ENCODE results near the gene AHCYL2.
"Not testable (repeated sequence)": the region's sequence is repeated elsewhere in the genome, so short reads cannot be mapped to it uniquely, and the experiment has no call there.

Gene AHCYL2

DNA sequence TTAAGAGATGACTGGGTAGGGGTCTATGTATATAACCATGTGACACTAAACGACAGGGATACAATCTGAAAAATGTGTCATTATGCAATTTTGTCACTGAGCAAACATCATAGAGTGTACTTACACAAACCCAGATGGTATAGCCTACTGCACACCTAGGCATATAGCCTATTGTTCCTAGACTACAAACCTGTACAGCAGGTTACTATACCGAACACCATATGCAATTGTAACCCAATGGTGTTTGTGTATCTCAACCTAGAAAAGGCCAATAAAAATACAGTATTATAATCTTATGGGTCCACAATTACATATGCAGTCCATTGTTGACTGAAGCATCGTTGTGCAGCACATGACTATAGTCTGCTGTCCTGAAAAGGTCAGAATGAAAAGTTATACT is 232.3 kb downstream of the AHCYL2 start:
- DNase-seq, result no peak

DNA sequence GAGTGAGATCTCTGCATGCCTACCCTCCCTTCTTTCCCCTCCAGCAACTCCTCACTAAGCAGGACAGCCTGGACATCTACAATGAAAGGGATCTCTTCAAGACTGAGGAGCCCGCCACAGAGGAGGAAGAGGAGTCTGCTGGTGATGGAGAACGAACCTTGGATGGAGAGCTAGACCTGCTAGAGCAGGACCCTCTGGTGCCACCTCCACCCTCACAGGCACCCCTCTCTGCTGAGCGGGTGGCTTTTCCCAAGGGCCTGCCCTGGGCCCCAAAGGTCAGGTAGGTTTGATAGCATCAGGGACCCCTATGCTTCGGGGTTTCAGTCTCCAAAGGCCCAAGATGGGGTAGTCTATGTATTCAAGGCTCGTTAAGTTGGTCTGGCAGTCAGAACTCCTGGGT is 233.3 kb downstream of the AHCYL2 start:
- no peak for DNase-seq

DNA sequence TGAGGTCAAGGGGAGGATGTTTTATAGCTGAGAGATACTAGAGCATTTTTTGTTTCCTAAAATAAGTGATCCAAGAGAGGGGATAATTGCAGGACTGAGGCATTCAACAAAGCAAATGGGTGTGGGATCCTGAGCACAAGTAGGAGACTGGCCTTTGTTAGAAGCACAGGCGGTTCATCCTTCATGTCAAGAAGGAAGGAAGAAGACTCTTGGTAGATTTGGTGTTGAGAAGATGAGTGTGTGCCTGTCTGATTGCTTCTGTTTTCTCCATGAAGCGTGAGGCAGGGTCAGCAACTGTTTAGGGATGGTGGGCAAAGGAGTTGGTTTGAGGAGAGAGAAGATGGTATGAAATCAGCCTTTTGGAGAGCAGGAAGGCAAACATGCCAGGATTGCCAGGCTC is 237.0 kb downstream of the AHCYL2 start:
- no peak for DNase-seq

DNA sequence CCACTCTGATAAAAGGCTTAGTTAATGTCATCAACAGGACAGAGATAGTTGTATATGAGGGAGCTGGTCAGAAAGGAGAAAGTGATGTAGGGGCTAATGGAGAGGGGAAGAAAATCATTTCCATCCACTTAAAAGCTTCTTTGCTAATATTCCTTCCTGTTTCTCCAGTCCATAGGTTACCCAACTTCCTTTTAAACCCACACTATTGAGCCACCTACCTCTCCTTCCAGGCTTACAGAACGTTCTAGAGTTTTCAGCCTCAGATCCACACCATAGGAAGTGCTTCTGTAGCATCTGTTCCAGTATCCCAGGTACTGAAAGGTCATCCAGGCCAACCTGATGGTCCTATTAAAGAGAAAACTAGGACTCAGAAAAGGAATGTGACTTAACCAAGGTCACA is 237.6 kb downstream of the AHCYL2 start:
- DNase-seq, result no peak

DNA sequence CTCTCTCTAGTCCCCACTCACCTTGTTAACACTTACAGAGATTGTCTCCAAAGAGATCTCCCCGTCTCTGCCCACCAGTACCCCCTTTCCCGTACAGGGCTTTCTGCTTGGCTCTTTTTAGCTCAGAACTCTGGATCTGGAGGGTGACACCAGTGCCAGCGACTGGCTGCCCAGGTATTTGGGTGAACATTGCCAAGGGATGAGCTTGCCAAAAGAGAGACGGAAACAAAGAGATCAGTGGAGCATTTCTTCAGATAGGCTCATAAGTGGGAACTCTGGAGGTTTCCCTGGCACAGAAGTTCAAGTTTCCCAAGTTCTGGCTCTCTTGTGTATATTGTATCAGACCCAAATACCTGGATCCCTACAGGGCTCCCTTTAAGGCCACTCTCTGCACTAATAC is 239.4 kb downstream of the AHCYL2 start:
- no peak for DNase-seq

DNA sequence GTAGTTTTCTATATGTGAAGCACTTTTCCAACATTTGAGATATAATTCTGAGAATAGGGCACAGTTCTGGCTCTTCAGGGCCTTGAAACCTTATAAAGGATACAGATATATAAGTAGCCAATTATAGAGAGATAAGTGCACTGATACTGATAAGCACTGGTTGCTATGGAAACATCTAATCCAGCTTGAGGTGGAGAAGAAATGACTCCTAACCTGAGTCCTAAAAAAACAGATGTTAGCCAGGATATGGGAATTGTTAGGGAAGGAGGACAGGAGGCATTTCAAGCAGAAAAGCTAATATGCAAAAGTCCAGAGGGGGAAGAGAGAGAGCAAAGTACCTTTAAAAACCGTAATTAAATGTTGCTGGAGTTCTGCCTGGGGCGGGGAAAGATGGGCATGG is 240.2 kb downstream of the AHCYL2 start:
- no peak for DNase-seq

DNA sequence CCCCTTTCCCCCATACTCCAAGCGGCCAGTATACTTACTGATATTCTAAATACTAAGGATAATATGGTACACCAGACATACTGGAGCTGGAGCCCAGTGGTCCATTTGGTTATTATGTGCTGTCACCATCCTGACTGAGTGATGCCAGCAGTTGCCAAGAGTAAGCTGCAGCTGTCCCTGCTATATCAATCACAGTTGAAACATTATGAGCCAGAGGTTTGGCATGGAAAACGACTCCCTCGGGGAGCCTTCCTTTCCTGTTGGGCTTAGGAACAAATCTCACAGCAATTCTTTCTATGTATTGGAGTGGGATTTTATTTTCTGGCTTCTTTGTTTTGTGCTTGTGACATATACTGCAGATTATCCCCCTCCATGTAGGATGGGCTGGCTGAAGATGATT is 242.0 kb downstream of the AHCYL2 start:
- no peak for DNase-seq

DNA sequence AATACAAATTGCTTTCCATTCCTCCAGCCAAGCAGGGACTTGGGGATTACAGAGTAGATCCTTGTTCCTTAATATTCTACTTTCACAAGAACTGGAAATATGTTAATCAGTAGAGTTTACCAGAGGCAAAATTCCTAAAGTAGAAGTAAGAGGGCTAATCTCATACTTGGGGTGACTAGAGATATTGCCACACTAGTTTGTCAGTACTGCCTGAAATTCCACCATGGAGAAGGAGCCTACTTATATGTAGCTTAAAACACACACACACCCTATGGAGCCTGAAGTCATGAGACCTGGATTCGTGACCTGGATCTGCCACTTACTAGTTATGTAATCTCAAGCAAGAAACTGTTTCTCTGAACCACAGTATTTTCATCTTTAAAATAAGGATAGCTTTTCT is 243.3 kb downstream of the AHCYL2 start:
- DNase-seq, result peak in 1 of 2 experiments; percentile 2

DNA sequence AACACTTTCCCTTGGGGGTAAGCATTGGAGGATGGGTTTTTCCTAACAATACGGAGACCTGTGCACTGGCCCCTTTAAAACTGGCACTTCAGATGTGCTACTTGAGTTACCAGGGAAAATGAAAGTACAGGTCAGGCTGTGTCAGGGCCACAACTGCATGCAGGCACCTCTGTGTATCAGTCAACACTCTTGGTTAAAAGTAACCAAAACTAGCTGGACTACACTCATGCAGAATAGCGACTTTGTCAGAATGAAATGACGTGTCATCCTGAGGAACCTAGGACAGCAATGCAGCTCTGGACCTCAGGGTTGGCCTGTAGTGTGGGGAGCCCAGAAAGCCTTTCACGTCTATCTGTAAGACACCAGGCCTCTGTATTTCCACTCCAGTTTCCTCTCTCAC is 243.7 kb downstream of the AHCYL2 start:
- no peak for DNase-seq

DNA sequence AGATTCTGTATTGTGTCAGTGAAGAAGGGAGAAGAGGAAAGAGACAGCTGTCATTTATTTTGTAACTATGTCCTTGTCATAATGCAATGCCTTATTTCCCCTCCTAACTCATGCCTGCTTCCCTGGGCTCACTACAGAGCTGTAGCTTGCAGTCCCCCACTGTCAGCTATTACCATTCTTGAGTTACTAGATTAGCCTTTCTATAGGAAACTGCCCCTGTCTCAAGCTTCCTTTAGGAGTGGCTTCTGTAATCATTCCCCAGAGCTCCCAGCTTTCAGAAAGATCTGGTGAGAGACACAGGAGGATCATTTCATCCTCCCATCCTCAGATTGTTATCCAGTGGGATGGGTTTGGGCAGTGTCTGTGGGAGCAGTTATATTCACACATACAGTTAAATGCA is 245.1 kb downstream of the AHCYL2 start:
- no peak for DNase-seq

DNA sequence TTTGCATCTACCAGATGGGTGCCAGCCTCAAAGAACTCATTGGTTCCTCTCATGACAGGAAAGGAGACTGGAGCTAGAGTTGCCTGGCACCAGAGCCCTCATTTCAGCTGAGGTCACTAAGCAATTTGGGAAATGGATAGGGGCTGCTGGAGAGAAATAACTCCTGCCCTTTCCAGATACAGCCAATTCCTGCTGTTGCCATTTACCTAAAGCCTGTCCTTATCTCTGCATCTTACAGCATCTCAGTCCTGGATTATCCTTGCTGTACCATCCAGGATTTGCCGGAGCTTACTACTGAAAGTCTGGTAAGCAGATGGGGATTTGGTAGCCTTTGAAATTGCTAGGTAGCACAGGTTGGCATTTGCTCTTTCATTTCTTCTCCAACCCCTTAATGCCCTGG is 245.6 kb downstream of the AHCYL2 start:
- no peak for DNase-seq

DNA sequence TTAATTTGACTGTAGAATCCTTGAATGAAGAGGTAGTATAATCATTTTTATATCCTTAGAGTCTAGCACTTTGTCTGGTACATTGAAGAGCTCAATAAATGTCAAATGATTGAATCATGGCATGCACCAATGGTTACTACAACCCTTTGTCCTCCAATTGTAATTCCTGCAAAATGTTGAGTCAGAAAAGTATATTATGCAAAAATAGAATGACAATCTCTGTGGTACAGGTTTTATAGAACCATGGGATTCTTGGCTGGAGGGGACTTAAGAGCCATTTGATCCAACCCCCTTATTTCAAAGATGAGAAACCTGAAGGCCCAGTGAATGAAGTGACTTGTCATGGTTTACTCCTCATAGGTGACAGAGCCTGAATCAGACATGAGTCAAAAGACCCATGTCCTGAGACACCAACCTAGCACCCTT is 246.6 kb downstream of the AHCYL2 start:
- no peak for DNase-seq

DNA sequence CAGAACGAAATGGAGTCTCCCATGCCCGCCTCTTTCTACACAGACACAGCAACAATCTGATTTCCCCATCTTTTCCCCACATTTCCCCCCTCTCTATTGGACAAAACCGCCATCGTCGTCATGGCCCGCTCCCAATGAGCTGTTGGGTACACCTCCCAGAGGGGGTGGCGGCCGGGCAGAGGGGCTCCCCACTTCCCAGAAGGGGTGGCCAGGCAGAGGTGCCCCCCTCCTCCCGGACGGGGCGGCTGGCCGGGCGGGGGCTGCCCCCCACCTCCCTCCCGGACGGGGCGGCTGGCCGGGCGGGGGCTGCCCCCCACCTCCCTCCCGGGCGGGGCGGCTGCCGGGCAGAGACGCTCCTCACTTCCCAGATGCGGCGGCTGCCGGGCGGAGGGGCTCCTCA is 251.1 kb downstream of the AHCYL2 start:
- DNase-seq, result not testable (repeated sequence)

DNA sequence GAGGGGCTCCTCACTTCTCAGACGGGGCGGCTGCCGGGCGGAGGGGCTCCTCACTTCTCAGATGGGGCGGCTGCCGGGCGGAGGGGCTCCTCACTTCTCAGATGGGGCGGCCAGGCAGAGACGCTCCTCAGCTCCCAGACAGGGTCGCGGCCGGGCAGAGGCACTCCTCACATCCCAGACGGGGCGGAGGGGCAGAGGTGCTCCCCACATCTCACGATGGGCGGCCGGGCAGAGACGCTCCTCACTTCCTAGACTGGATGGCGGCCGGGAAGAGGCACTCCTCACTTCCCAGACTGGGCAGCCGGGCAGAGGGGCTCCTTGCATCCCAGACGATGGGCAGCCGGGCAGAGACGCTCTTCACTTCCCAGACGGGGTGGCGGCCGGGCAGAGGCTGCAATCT is 251.6 kb downstream of the AHCYL2 start:
- not testable (repeated sequence) for DNase-seq

Measured in Kasumi-1 (cell line).